Measurements from ENCODE around the gene SLC7A4.

GRCh38 chr22:20996031-20996410 is 36.3 kb downstream of the SLC7A4 start:
- TF ChIP-seq, protein P1, sequence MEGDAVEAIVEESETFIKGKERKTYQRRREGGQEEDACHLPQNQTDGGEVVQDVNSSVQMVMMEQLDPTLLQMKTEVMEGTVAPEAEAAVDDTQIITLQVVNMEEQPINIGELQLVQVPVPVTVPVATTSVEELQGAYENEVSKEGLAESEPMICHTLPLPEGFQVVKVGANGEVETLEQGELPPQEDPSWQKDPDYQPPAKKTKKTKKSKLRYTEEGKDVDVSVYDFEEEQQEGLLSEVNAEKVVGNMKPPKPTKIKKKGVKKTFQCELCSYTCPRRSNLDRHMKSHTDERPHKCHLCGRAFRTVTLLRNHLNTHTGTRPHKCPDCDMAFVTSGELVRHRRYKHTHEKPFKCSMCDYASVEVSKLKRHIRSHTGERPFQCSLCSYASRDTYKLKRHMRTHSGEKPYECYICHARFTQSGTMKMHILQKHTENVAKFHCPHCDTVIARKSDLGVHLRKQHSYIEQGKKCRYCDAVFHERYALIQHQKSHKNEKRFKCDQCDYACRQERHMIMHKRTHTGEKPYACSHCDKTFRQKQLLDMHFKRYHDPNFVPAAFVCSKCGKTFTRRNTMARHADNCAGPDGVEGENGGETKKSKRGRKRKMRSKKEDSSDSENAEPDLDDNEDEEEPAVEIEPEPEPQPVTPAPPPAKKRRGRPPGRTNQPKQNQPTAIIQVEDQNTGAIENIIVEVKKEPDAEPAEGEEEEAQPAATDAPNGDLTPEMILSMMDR (IDR thresholded peaks at IDR 0.05): no peak
- no peak for TF ChIP-seq ZFX (IDR thresholded peaks at IDR 0.05; ENCODE audit: borderline replicate concordance)
